ENCODE data around the gene BPTF.

The BPTF gene

DNA sequence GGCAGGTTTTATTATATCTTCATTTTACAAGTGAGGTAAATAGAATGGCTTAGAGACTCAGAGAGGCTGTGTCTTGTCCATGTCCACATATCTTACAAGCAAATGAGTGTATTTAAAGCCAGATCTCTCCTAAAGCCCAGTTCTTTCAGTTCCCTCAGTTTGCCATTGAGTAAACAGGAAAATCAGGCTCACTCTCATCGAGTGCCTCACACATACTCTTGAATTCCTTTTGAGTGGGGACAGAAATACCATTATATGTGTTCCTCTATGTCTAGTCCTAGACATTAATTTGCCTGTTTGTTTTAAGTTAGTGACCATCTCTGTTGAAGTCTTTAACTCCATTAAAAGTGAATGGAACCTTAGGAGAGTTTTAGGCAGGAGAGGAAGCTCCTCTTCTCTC, 40.1 kb downstream of the BPTF start:
- Histone ChIP-seq H3K9me3 (no peaks in the 10 kb centered on the region), H3K27me3 (no peaks in the 10 kb centered on the region), H3K4me3 (ENCODE audit: low read depth, low read length) (no peak overlapping the region), H3K4me1 (peaks cover 8% of the 10 kb centered on the region), H3K36me3 (peaks cover 12% of the 10 kb centered on the region)
- no peak for DNase-seq
- TF ChIP-seq, protein P1, sequence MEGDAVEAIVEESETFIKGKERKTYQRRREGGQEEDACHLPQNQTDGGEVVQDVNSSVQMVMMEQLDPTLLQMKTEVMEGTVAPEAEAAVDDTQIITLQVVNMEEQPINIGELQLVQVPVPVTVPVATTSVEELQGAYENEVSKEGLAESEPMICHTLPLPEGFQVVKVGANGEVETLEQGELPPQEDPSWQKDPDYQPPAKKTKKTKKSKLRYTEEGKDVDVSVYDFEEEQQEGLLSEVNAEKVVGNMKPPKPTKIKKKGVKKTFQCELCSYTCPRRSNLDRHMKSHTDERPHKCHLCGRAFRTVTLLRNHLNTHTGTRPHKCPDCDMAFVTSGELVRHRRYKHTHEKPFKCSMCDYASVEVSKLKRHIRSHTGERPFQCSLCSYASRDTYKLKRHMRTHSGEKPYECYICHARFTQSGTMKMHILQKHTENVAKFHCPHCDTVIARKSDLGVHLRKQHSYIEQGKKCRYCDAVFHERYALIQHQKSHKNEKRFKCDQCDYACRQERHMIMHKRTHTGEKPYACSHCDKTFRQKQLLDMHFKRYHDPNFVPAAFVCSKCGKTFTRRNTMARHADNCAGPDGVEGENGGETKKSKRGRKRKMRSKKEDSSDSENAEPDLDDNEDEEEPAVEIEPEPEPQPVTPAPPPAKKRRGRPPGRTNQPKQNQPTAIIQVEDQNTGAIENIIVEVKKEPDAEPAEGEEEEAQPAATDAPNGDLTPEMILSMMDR (IDR thresholded peaks at IDR 0.05; ENCODE audit: low read depth, low read length), result no peak

DNA sequence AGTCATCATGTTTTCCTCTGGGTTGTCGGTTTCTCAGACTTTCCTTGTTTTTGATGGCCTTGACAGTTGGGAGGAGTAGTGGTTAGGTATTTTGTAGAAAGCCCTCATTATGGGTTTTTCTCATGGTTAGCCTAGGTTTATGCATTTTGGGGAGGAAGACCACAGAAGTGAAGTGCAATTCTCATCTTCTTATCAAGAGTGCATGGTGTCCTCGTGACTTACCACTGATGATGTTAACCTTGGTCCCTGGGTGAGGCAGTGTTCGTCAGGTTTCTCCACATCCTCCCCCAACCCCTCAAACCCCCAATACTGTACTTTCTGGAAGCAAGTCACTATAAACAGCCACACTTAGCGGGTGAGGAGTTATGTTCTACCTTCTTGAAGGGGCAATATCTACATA, 42.3 kb downstream of the BPTF start:
- TF ChIP-seq, protein P1 (IDR thresholded peaks at IDR 0.05; ENCODE audit: low read depth, low read length), result no peak
- Histone ChIP-seq H3K36me3 (peaks cover 12% of the 10 kb centered on the region), H3K4me3 (ENCODE audit: low read depth, low read length) (no peak overlapping the region), H3K27me3 (no peaks in the 10 kb centered on the region), H3K9me3 (no peaks in the 10 kb centered on the region), H3K4me1 (peaks cover 8% of the 10 kb centered on the region)
- no peak for DNase-seq

DNA sequence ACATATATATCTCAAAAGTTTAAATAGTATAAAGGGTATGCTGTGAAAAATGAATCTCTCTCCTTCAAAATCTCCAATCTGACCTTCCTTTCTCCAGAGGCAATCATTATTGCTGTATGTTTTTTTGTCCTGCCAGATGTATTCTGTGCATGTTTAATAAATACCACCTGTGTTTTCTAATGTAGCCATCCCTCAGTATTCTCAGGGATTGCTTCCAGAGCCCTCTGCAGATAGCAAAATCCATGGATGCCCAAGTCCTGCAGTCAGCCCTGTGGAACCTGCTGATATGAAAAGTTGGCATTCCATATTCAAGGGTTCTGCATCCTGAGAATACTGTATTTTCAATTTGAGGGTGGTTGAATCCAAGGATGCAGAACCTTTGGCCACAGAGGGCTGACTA, 42.9 kb downstream of the BPTF start:
- peaks cover 12% of the 10 kb centered on the region for H3K36me3 ChIP-seq
- TF ChIP-seq, protein P1 (IDR thresholded peaks at IDR 0.05; ENCODE audit: low read depth, low read length), result no peak

DNA sequence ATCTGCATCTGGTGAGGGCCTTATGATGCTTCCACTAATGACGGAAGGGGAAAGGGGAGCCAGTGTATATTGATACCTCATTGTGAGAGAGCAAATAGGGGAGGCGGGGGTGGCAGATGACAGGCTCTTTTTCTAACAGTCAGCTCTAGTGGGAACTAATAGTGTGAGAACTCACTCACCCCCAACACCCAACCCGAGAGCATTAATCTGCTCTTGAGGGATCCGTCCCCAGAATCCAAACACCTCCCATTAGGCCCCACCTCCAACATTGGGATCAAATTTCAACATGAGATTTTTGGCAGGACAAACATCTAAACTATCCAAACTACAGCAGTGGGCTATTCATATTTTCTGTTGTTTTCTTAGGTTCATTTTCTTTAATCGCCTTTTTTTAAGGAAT, 54.4 kb downstream of the BPTF start:
- no peaks in the 10 kb centered on the region for H3K27me3 ChIP-seq
- TF ChIP-seq, protein P1 (IDR thresholded peaks at IDR 0.05; ENCODE audit: low read depth, low read length), result no peak
- H3K36me3 ChIP-seq, result peaks cover 32% of the 10 kb centered on the region
- no peaks in the 10 kb centered on the region for H3K9me3 ChIP-seq
- H3K4me3 ChIP-seq (ENCODE audit: low read depth, low read length), result no peak overlapping the region
- H3K4me1 ChIP-seq, result no peaks in the 10 kb centered on the region
- no peak for DNase-seq

More for the DNA sequence above, 42.9 kb downstream of the BPTF start:
- DNase-seq, result peak; percentile 51
- Histone ChIP-seq H3K27me3 (no peaks in the 10 kb centered on the region), H3K4me3 (ENCODE audit: low read depth, low read length) (no peak overlapping the region), H3K4me1 (peaks cover 8% of the 10 kb centered on the region), H3K9me3 (no peaks in the 10 kb centered on the region)

DNA sequence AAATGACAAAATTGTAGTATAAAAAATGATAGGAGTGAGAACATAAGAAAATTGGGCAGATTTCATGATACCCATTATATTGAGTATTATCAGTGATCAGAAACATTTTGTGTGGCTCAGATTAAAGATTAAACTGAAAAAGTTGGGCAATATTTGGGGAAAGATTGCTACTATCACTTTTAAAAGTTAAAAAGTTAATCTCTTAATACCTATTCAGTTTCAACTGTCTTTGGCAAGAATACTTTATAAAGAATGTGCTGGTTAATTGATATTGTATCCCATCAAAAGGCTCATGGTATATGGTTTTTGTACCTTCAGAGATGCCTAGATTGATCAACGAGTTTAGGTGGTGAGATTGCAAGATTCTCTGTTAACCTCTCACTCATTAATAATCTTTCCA, 55.8 kb downstream of the BPTF start:
- DNase-seq, result no peak
- Histone ChIP-seq H3K4me3 (ENCODE audit: low read depth, low read length) (no peak overlapping the region), H3K9me3 (no peaks in the 10 kb centered on the region), H3K27me3 (no peaks in the 10 kb centered on the region), H3K36me3 (peaks cover 23% of the 10 kb centered on the region), H3K4me1 (no peaks in the 10 kb centered on the region)
- TF ChIP-seq, protein P1 (IDR thresholded peaks at IDR 0.05; ENCODE audit: low read depth, low read length), result no peak

DNA sequence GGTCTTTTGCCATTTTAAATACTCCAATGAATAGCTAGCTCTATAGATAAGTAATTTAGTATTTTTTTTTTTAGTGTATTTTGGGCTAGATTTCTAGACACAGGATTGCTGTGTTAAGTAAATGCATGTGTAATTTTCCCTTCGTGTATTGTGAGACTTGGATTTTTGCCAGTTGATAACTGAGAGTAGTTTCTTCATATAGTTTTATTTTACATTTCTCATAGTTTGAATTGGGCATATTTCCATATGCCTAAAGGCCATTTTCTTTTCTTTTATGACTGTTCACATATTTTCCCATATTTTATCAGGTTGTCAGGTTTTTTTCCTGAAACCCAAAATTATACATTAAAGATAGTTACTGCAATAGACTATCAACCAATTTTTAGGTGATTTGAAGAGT, 59.4 kb downstream of the BPTF start:
- Histone ChIP-seq H3K36me3 (peaks cover 8% of the 10 kb centered on the region), H3K9me3 (no peaks in the 10 kb centered on the region), H3K4me1 (no peaks in the 10 kb centered on the region), H3K4me3 (ENCODE audit: low read depth, low read length) (no peak overlapping the region), H3K27me3 (no peaks in the 10 kb centered on the region)
- TF ChIP-seq, protein P1 (IDR thresholded peaks at IDR 0.05; ENCODE audit: low read depth, low read length), result no peak
- no peak for DNase-seq

Data from BE2C (cell line).